ENCODE data around the gene LIN28B.
A peak's percentile ranks its signal among the peaks of the same experiment; 100 is the strongest.
"Not testable (repeated sequence)": the region's sequence is repeated elsewhere in the genome, so short reads cannot be mapped to it uniquely, and the experiment has no call there.

Gene LIN28B

DNA sequence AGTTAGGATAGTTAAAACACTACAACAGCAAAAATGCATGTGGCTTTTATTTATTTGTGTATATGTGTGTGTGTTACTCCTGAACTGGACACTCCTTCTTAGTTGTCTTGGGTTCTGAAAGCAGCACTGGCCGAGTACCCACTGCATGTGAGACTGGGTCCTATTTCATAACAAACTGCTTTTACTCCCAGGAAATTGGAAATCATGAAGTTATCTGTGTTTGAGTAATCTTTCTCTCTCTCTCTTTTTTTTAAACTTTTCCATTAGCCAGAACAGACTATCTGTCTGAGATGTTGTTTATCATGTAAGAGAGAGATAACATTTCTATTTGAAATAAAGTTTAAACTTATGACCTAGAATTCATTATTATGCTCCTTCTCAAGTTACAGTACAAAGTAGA is 110.4 kb downstream of the LIN28B start:
- no peak for DNase-seq (ENCODE audit: low spot score)

DNA sequence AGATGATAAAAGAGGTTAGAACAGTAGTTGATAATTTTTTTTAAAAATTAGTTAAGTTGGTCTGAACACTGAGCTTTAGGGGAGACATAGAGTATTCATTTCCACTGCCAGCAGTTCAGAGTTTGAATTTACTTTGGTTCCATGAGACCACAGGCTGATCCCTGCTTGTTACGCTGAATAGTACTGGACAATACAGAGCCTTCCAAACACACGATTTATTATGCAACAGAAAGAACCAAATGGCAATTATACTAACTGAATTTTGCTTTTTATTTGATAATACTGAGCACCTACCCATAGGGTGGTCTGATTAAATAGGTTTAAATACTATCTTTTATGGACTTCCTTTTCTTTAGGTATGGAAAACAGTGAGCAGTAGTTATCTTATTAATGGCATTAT is 111.5 kb downstream of the LIN28B start:
- no peak for DNase-seq (ENCODE audit: low spot score)

DNA sequence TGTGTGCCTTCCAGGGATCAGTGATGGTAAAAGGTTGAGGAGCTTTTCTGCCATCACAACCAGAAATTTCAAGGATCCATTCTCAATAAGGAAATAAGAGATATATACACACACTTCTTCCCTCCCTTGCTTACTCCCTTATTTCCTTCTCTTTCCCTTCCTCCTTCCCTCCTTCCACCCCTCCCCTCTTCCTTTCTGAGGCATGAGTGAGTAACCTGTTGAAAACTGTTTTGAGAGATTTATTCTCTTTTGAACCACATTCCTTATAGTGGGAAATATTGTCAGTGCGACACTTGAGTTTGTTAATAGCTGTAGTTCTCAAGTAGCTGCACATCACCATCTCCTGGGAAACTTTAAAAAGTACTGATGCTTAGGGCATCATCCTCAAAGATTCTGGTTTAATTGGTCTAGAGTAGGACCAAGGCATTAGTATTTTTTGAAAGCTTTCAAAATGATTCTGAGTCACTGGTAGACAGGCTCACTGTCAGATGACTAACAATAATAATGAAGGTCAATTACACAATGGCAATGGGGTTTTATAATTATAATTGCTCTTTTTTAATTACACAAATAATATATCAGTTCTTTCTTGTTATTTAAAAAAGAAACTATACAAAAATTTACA is 113.0 kb downstream of the LIN28B start:
- no peak for DNase-seq (ENCODE audit: low spot score)

DNA sequence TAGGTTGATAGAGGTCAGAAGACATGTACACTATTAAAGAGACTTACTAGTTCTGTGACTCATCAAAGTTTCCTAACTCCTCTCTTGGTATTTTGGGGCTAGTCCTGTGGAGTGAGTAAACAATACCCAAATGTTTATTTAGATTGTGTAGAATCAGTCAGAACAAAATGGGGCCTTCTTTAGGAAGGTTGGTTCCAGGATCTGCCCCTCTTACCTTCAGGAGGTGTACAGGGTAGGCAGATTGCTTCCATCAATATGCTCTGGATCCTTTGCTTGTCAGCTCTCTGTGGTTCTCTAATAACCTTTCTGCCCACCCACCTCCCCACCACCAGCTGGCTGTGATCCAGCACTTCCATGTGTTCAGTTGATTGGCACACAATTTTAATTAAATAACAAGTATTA is 115.9 kb downstream of the LIN28B start:
- DNase-seq (ENCODE audit: low spot score): no peak

DNA sequence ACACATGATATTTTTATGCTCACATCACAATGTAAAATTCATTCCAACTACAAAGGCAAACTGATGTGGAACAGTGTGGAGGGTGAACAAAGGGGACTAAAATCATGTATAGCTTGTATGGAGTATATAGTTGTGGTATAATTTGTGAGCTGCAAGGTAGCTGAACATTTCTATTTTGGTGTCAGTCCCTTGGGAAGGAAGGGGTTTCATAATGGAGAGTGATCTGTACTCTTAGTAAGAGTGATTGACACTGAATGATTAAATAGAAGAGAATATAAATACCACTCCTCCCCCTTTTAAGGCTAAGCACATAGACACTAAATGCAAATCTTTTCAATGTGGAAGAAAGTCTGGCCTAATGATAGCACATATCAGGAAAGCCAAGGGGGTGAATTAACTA is 118.3 kb downstream of the LIN28B start:
- no peak for DNase-seq (ENCODE audit: low spot score)

DNA sequence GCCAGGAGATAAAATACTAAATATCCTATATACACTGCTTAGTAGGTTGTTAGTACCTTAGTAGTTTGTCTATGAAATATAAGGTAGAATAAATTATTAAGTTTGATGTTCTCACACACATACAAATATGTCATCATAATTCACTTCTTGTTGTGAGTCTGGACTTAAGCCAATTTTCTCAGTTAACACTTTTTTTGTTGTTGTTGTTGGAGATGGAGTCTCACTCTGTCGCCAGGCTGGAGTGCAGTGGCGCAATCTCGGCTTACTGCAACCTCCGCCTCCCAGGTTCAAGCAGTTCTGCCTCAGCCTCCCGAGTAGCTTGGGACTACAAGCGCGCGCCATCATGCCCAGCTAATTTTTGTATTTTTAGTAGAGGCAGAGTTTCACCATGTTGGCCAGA is 119.5 kb downstream of the LIN28B start:
- DNase-seq (ENCODE audit: low spot score): not testable (repeated sequence)

DNA sequence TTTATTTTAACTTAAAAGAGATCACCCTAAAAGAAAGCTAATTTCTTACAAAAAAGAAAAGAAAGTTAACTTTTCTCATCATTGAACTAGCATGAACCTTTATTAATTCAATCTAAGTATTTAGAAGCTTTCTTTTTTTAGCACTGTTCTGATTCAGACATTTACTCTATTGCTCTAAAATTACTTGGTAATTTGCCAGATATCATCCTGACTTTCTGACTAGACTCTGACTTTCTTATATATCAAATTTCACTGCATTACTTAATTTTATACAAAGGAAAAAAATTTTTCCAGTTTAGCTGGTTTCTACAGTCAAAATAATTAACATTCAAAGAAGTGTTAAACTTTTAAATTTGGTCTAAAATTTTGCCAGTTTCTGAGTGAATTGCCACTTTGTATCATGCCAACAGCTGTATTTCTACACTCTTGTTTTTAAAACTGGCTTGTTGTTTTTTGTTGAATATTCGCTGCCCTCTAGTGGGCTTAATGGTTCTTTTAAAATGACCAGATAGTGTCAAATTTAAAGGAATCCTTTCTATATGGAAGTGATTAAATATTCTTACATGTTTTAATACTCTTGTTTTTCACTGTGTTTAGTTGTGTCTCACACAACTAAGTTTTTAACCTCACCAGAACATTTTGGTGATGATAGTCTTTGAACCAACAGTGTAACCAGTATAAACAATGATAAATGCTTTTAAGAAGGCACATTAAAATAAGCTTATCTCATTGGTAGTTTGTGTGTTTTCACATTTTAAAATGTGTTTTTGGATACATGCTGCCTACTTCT is 120.9 kb downstream of the LIN28B start:
- DNase-seq (ENCODE audit: low spot score): peak; percentile 77

DNA sequence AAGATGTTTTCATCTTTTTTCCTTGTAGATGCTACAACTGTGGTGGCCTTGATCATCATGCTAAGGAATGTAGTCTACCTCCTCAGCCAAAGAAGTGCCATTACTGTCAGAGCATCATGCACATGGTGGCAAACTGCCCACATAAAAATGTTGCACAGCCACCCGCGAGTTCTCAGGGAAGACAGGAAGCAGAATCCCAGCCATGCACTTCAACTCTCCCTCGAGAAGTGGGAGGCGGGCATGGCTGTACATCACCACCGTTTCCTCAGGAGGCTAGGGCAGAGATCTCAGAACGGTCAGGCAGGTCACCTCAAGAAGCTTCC is 121.4 kb downstream of the LIN28B start:
- DNase-seq (ENCODE audit: low spot score): no peak

DNA sequence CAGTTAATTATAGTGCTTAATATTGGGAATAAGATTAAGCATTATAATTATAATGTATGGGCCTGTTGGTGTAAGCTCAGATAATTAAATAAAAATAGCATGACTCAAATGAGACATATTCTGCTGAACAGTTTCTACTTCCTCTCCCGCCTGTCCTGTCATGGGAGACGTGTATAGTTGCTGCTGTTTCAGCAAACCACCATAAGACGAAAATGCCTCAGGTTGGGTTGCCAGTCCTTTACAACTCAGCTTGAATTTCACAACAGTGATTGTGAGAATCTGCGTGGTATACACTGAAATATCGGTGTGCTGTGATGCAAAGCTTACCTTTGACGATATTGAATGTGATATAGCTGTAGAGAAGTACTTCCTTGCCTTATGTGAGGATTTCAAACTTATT is 123.4 kb downstream of the LIN28B start:
- DNase-seq (ENCODE audit: low spot score): no peak

DNA sequence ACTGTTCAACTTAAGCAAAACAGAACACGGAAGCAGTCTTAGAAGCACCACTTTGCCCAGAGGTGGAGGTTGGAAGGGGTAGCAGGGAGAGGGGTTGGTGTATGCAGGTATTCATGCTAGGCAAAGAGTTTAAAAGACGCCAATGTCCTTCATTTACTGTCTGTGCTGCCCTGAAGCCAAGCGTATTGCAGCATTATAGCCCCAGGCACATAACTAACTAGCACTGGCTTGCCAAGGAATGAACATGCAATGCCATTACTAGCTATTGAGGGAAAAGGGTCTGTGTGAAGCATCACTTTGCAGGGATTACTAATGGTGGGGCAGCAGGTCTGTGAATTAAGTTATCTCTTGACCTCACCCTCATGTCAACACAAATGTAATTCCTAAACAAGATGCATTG is 124.8 kb downstream of the LIN28B start:
- not testable (repeated sequence) for DNase-seq (ENCODE audit: low spot score)

DNA sequence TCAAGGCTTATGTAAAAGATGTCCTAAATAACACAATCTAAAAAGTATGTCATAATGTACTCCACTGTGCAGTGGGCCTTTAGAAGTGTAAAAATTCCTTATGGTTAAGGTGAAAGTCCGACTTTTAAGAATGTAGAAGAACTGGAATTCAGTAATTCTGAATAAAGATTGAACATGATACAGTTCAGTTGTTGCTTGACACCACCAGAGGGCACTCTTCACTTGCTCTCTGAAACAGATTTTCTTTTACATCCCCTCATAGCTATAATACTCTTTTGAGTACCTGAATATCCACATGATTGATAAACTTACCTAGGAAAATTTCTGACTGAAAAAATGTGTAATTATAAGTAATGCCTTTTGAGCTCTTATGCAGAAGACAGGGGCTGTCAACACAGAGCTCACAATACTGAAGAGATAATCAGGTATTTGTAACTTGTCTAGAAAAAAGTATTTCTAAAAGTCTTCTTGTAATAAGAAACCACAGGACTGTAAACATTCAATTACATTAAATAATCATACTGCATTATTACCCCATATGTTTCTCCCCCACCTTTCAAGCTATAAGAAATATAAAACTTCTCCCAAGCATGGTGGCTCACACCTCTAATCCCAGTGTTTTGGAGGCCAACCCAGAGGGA is 130.8 kb downstream of the LIN28B start:
- DNase-seq (ENCODE audit: low spot score): peak; percentile 72

DNA sequence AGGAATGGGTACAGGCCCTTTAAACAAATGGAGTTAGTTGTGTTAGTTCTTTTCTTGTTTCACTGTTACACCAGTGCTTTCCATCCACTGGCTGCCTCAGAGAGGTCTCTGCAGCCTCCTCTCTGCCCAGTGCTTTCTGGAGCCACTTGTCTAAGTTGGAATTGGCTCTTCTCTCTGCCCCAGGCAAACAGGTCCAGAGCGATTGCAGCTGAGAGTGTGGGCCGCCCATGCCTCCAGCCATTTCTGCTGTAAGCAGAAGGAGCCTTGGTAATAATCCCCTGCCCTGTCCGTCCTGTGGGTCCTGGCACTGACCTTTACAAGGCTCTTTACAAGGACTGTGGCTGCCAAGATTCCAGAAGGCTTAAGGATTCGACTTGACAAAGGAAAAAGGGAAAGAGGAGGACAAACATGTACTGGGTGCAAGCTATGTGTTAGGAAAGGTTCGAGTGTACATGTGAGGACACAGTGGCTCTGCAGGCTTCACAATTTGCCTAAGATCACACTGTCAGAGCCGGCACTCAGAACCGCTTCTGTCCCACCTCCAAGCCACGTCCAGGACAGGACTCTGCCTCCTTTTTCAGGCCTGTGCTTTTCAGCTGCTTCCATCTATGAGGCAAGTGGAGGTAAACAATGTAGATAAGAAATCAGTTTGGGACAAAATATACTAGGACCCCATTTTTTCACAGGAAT is 134.4 kb downstream of the LIN28B start:
- no peak for DNase-seq (ENCODE audit: low spot score)

DNA sequence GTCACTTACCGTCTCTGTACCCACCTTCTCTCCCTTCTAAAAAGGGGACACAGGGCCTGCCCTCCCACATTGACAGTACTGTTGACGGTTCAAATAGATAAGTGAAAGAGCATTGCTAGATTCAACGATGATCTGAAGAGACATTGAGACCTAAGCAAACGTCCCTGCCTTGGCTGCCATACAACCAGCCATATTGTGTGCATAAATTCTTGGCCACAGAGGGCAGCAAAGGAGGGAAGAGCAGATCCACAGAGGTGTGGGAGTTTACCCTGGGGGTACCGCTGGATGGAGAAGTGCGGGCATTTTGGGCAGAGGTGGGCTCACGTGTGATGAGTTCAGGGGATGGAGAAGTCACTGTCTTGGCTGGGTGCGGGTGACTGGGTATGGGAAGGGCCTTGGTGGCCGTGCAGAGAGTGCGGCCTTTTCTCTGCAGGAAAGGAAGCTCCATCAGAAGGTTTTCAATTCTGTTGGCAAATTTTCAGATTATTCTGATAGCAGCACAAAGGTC is 137.3 kb downstream of the LIN28B start:
- DNase-seq (ENCODE audit: low spot score): no peak

DNA sequence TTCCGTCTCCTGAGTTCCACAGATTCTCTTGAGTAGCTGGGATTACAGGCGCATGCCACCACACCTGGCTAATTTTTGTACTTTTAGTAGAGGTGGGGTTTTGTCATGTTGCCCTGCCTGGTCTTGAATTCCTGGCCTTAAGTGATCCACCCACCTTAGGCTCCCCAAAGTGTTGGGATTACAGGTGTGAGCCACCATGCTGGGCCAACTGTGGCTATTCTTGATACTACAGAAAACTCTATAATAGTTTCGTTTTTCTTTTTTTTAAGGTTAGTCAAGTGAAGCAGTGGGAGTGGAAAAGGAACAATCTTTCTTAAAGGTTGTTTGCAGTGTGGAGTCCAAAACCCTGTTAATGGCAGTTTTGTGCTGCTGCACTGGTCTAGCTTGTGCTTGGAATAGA is 138.2 kb downstream of the LIN28B start:
- DNase-seq (ENCODE audit: low spot score): no peak

DNA sequence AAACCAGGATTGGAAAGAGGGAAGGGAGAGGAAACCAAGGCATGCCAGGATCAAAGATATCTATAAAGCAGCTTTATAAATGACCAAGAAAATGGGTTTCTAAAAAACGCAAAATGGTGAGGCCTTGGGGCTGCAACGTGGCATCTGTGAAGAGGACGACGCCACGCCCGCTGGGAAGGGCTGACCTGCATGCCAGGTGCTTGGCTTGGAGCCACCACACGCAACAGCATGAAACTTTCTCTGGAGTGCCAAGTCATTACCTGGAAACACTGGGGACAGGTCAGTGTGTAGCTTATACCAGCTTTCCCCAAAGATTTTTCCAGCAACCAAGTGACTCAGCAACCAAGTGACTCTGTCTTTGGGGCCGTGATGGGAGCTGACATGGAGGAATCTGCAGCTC is 140.4 kb downstream of the LIN28B start:
- DNase-seq (ENCODE audit: low spot score): no peak

DNA sequence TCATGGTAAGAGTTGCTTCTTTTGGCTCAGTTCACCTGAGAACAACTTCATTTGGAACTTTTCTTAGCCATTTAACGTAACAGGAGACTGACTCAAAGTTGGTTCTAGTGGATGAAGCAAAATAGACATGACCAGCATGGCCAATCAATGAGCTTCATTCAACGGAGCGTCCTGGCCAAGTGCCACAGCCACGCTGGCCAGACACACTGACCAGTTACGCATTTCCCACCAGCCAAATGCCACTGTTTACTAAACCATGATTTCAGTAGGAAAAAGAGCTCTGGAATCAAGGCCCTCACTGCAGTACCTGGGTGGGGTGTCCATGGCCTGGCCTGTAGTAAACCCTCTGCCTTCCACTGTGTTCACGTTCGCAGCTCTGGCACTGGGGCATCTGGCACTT is 142.5 kb downstream of the LIN28B start:
- DNase-seq (ENCODE audit: low spot score): no peak

DNA sequence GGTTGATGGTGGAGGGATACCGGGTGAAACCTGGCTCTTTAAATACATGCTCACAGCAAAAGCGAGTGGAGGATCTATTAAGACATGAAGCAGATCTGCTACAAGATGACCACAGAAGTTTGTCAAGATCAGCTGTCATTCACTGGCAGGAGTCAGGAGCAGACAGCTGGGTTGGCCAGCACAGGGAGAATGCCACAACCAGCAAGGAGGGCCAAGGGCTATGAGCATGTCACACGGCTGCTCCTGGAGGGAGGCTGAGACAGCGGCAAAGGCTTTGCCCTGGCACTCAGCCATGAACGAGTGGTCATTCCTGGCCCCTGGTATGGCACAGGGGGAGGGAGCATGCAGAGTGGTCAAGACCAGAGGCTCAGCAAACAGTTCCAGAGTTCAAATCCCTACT is 145.3 kb downstream of the LIN28B start:
- DNase-seq (ENCODE audit: low spot score): no peak

DNA sequence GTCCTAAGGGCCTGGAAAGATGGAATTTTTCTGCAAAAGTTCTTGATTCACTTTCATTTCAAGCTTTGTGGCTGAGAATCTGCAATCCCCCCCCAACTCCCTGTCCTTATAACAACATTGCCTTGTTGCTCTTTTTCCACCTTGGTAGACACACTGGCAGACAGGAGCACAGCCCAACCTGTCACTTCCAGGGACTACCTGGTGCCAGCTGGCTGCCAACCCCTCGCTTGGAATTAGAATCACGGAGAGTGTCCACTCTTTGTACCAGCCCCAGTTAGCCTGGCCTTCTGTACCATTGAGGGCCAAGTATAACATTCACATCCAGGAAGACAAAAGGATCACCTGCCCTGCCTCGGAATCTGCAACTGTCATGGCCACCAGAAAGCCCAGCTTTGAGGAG is 148.2 kb downstream of the LIN28B start:
- DNase-seq (ENCODE audit: low spot score): no peak

DNA sequence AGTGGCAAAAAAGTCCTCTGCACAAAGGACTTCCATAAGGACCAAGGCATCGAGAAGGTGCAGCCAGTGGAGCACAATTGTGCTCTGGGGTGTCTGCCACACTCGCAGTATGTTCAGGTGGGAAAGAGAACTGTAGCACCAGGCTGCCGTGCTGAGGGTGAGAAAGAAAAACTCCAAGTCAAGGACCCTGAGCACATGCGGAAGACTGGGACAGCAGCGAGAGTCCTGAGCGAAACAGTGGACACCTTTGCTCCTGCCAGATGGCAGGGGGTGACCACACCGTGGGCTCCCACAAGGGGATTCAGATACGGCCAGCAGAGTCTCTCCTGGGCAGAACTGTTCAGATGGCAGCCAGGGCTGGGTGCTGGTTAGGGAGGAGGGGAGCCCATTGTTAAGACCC is 149.4 kb downstream of the LIN28B start:
- no peak for DNase-seq (ENCODE audit: low spot score)

DNA sequence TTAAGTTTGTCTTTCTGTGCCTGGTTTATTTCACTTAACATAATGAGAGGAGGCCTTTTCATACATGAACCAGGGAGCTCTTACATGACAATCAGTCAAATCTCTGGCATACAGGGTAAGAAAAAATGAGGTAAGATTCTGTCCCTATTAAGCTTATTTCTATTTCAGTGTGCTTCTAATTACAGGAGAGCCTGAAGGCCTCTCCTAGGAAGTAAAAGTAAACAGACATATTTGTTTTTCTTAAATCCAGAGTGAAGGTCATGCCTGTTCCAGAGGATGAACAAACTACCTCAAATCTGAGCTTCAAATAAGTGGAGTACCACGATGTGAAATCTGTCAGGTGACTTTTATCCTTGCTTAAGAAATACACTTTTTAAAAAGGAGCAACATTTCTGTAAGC is 150.3 kb downstream of the LIN28B start:
- DNase-seq (ENCODE audit: low spot score): no peak

DNA sequence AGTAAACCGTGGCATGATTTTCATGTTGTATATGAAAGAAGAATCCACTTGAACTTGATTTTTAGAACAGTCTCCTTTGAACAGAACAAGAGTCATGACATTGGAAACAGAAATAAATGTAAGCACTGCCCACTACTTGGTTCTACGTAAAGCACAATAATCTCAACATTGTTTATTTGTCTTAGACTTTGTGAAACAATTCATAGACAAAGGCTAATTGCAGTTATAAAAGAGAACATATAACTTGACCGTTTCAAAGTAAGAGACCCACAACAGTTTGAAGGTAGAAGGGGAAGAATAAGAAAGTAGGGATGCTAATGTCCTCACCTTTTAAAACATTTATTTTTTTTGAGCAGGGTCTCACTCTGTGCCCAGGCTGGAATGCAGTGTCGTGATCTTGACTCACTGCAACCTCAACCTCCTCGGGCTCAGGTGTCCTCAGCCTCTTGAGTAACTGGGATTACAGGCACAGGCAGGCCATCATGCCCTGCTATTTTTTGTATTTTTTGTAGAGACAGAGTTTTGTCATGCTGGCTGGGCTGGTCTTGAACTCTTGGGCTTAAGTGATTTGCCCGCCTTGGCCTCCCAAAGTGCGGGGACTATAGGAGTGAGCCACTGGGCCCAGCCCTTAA is 151.8 kb downstream of the LIN28B start:
- no peak for DNase-seq (ENCODE audit: low spot score)

Measured in NAMALWA (cell line).